Spleen (tissue), 7 donors: ENCODE data around the gene SHISAL2A.

ENCODE experiments used
- POLR2A ChIP-seq, 3 donors: fragments of 450-650 bp; IDR thresholded peaks; one replicate each; pipeline ENCODE4 v1.5.1; 2017; ENCODE audit warnings: antibody characterized with exemption in 3 of 3, mild to moderate bottlenecking in 1 of 3
- TF ChIP-seq, protein P1 (sequence below), 11 experiments: fragments of 200-600 bp in 7 of 11; fragments of 450-650 bp in 4 of 11; sonication (generic) in 4 of 11; IDR thresholded peaks in 8 of 11; conservative IDR thresholded peaks in 3 of 11; 1 replicate in 7 of 11; 2 replicates in 4 of 11; pipeline versions ENCODE4 v1.4.0 to v1.8.0; 2016 to 2021; ENCODE audit warnings: antibody characterized with exemption in 11 of 11, inconsistent platforms in 4 of 11, mild to moderate bottlenecking in 1 of 11
- donor health status: DM: no; HTN: no; CAD: no; lungs with moderate emphysema.
- donor health status: DM: no; HTN: no; CAD: no.
- donor health status: DM: no; HTN: no; CAD: no.

DNA sequence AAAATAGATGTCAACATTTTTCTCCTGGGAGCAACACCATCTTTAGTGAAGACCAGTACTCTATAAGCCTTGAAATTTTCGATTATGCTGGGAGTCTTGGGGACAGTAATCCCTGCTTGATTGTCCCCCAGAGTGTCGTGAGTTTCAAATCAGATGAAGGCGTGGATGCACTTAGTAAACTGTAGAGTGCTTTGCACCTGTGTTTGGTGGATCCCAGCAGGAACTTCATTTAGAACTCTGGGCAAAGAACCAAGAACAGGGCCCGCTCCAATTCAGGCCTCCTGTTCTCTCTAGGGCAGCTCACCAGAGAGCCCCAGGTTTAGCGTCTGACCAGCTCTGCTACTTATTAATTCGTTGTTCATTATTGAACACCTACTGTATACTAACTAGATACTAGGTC, 29.3 kb upstream of the SHISAL2A start:
- TF ChIP-seq, protein P1, sequence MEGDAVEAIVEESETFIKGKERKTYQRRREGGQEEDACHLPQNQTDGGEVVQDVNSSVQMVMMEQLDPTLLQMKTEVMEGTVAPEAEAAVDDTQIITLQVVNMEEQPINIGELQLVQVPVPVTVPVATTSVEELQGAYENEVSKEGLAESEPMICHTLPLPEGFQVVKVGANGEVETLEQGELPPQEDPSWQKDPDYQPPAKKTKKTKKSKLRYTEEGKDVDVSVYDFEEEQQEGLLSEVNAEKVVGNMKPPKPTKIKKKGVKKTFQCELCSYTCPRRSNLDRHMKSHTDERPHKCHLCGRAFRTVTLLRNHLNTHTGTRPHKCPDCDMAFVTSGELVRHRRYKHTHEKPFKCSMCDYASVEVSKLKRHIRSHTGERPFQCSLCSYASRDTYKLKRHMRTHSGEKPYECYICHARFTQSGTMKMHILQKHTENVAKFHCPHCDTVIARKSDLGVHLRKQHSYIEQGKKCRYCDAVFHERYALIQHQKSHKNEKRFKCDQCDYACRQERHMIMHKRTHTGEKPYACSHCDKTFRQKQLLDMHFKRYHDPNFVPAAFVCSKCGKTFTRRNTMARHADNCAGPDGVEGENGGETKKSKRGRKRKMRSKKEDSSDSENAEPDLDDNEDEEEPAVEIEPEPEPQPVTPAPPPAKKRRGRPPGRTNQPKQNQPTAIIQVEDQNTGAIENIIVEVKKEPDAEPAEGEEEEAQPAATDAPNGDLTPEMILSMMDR (IDR thresholded peaks at IDR 0.05 in 8 of 11, conservative IDR thresholded peaks at IDR 0.05 in 3 of 11): no peak
- no peak for TF ChIP-seq POLR2A (IDR thresholded peaks at IDR 0.05)
